HG03064 (cell line): Measurements from ENCODE around the gene PEX1.
"Not testable (repeated sequence)": the region's sequence is repeated elsewhere in the genome, so short reads cannot be mapped to it uniquely, and the experiment has no call there.

Source experiments
- ATAC-seq: cut with Tn5 transposase; IDR thresholded peaks from one replicate; pipeline ENCODE4 v1.9.1; 2021; ENCODE audit warnings: low read depth; ENCODE audit not compliant: unreplicated experiment

Gene PEX1

DNA sequence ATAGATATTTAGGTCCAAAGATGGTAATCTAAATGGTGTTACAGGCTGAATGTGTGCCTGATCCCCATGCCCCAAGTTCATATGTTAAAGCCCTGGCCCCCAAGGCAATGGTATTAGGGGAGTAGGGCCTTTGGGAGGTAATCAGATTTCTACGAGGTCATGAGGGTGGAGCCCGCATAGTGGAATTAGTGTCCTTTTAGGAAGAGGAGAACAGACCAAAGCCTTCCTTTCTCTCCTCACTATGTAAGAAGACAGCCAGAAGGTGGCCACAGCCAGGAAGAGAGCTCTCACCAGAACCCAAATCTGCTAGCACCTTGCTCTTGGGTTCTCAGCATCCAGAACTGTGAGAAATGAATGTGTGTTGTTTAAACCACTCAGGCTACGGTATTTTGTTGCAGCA lies 65.8 kb downstream of the PEX1 start:
- no peak for ATAC-seq

DNA sequence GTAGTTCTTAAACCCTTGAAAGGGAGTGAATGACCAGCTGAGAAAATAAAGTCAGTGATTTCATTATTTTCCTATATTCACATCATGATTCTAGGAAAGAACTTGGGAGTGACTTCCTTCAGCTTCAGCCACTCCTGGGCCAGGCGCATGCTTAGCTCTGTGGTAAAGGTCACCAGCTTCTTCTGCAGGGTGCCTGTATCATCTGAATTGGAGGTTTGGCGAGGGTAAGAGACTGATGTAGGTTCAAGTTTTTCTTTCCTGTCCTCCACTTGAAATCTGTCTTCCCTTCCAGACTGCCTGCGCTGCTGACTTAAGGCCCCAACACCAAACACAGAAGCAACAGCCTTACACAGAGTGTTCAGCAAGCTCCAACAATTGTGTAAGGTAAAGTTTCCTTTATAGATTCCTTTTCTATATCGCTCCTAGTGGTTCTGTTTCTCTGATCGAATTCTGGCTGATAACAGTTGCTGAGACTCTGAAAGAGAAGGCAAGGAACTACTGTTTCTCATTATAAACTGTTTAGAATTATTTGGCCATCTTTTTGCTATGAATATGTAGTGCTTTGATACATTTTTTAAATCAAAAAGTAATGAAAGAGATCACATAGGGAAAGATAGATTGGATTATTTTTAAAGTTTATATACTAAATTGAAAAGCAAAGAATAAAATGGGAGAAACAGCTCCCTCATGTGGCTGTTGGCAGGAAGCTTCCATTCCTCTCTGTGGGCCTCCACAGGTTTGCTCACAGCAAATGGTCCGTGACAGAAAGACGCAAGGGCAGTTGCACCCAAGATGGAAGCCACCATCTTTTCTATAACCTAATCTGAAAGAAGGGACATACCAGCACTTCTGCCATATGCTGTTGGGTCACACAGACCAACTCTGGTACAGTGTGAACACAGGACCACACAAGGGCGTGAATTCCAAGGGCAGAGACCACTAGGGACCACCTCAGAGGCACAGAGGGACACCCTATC lies 67.0 kb downstream of the PEX1 start:
- no peak for ATAC-seq

- no peak for ATAC-seq
These were observed 67.8 kb downstream of the PEX1 start for GRCh38 chr7:92460510-92460909.

DNA sequence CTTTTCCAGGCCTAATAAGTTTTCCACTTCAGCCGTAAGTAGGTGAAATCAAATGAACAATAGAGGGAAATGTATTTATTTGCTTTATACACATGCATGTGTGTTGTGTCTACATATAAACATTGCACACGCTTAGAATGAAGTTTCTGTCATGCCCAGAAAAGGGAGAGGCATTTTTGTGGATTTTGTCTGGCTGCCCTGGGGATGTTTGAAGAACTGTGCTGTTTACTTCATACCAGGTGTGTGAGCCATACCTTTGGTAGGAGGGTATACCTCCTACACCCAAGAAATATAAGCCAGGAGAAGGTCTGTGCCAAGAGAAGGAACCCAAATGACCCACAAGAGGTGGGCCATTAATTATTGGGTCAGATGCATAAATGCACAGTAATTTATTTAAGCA lies 68.2 kb downstream of the PEX1 start:
- no peak for ATAC-seq

- ATAC-seq: no peak
These were observed 72.1 kb downstream of the PEX1 start for GRCh38 chr7:92456236-92456635.

- ATAC-seq: no peak
These were observed 76.7 kb downstream of the PEX1 start for GRCh38 chr7:92451645-92452044.

DNA sequence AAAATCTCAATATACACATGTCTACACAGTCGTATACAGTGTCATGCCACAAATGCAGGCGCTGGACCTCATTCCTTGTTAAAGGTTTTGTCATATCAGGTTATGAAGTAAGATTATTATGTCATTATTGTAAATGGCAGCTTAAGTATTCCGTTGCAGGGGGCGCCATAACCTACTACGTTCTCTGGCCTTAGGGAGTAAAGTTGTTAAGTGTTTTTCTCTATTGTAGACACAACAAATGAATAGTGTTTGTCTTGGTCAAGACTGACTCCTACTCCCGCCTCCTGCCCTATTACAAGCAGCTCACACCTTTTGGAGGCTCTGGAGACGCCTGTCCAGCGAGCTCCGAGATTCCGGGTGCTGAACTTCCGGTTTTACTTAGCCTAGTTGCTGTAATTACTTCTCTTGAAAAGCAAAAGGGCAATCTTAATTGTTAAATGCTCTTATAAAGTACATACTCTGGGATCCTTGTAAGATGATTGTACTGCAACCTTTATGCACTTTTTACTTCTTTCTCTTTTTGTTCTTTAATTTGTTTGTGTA lies 80.0 kb downstream of the PEX1 start:
- ATAC-seq: peak; percentile 31

DNA sequence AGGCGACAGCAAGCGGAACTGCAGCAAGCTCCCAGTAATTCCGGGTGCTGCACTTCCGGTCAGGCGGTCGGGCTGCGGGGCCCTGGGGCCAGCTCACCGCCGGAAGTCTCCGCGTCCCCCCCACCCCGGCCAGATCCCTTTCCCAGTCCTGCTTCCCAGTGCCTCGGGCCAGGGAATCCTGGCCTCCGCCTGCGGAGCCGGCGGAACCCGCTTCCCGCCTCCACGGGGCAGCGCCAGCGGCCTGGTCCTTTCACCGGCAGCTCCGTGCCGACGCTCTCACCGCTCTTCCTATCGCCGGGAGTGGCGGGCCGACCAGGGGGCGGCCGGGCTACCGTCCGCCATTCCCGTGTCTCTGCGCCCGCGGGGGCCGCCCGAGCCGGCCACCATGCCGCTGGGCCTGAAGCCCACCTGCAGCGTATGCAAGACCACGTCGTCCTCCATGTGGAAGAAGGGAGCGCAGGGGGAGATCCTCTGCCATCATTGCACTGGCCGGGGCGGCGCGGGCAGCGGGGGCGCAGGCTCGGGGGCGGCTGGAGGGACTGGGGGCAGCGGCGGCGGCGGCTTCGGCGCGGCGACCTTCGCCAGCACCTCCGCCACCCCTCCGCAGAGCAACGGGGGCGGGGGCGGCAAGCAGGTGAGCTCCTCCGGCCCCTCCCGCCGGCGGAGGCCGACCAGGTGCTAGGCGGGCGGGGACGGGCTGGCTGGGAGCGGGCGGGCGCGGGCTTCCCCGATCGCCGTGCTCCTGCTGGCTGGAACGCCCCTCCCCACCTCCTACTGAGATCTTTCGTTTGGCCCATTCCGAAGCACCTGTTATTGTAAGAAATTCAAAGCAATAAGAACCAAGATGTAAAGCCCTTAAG lies 80.7 kb downstream of the PEX1 start, which contains the start of gene GATAD1:
Gene GATAD1 (plus strand): TSS at position 138 of the 860 bp plus-strand sequence. CDS start 248 bp downstream, at position 386.
- ATAC-seq: peak; percentile 82

- ATAC-seq: no peak
These were observed 81.4 kb downstream of the PEX1 start for GRCh38 chr7:92446869-92447344.

GRCh38 chr7:92442720-92443119 lies 85.6 kb downstream of the PEX1 start:
- not testable (repeated sequence) for ATAC-seq

DNA sequence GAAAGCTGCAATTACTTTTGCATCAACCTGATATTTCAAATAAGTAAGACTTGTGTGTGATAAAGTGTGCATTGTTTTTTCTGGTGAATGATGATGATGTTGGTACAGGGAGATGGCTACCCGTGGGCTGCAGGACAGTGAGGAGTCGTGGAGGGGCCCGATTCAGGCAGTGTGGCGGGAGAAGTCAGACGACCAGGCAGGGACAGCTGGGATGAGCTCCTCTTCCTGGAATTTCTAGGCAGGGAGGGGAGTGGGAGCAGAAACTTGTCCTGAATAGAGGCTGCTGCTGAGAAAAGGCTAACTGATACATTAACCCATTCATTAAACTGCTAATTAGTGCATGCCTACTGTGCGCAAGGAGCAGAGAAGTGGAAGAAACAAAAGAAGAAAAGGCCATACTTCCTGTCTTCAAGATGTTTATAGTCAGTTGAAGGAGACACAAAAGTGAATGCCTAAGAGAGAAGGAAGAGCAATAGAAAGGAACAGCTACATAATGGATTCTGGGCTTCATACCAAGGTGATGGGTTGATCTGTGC lies 90.3 kb downstream of the PEX1 start:
- ATAC-seq: no peak
